GM21526 (cell line): ENCODE data around the gene MYL4.
"Not testable (repeated sequence)": the region's sequence is repeated elsewhere in the genome, so short reads cannot be mapped to it uniquely, and the experiment has no call there.

Experiments
- ATAC-seq: cut with Tn5 transposase; IDR thresholded peaks from one replicate; pipeline ENCODE4 v1.9.1; 2021; ENCODE audit warnings: moderate library complexity; ENCODE audit not compliant: unreplicated experiment, low FRiP score

Gene MYL4

DNA sequence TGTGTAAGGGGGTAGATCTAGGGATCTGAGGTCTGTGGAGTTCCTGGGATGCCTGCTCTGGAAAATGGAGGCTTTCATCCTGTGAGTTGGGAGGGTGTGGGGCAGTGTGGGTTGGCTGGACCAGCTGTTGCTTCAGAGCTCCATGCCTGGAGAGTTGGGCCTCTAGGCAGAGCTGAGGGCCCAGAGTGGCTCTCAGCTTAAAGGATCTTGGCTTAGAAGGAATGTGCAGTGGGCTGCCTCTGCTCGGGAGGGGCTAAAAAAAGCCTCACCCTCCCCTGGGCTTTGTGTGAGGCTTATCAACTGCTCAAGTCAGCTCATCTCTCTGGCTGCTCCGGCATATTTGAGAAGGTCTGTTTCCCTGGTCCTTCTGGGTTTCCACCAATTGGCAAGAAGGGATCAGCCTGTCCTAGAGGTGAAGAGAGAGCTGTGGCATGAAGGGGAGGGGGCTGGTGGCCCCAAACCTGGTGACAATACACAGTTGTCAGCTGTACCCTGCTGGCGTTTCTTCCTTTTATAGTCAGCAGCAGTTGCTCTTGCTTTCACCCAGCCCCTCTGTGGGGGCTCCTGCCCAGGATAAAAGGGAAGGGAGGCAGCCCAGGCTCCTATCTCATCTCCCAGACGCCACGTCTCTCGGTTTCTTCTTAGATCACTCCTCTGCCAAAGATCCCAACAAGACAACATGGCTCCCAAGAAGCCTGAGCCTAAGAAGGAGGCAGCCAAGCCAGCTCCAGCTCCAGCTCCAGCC lies at the start of gene MYL4:
Gene MYL4 (plus strand): TSS at position 605 of the 745 bp plus-strand sequence. CDS start 75 bp downstream, at position 680.
- ATAC-seq = no peak

DNA sequence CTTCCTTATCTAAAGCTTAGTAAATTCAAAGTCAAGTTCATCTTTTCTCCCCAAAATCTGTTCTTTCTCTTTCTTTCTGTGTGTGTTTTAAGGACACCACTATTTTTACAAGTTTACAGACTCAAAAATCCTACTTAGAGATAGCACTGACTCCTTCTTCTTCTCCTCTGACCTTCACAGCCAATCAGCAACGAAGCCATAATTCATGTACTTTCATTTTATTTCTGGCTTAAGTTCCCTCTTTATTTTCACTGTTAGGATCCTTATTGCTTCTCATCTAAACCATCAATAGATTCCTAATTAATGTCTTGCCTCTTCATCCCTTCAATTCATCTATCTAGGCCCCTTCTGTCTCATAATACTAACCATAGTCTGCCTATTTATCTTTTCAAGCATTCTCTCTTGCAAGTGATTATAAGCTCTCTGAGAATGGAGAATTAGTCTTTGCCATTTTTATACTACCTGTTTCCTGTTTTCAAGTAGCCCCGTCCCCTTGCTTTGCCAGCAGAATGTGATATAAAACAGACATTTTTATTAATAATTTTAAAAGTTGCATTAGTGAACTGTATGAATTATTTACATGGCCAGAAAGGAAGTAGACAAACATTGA lies 47.0 kb upstream of the MYL4 start:
- no peak for ATAC-seq

DNA sequence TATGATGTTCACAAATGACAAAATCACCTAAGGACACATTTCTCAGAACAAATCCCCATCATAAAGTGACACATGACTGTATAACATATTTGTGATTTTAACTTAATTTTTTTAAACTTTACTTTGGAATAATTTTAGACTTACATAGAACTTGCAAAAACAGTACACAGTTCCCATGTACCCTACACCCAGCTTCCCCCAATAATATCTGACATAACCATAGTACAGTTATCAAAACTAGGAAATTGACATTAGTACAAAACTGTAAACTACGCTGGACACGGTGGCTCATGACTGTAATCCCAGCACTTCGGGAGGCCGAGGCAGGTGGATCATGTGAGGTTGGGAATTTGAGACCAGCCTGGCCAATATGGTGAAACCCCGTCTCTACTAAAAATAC lies 44.9 kb upstream of the MYL4 start:
- no peak for ATAC-seq

DNA sequence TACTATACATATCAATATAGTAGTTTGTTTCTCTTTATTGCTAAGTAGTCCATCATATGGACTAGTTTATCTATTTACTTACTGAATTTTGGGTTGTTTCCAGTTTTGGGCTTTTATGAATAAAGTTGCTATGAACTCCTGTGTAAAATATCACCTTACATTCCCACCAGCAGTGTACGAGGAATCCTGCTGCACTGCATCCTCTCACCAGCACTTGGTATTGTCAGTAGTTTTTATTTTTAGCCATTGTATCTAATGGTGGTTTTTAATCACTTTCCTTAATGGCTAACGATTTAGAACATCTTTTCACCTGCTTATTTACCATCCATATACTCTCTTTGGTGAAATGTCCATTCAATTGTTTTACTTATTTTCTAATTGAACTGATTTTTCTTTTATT lies 44.0 kb upstream of the MYL4 start:
- ATAC-seq = no peak

DNA sequence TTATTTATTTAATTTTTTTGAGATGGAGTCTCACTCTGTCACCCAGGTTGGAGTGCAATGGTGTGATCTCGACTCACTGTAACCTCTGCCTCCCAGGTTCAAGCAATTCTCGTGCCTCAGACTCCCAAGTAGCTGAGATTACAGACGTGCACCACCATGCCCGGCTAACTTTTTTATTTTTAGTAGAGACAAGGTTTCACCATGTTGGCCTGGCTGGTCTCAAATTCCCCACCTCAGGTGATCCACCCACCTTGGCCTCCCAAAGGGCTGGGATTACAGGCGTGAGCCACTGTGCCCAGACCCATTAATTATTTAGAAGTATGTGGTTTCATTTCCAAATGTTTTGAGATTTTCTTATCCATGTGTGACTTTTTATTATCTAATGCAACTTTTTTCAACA lies 42.3 kb upstream of the MYL4 start:
- ATAC-seq = not testable (repeated sequence)

DNA sequence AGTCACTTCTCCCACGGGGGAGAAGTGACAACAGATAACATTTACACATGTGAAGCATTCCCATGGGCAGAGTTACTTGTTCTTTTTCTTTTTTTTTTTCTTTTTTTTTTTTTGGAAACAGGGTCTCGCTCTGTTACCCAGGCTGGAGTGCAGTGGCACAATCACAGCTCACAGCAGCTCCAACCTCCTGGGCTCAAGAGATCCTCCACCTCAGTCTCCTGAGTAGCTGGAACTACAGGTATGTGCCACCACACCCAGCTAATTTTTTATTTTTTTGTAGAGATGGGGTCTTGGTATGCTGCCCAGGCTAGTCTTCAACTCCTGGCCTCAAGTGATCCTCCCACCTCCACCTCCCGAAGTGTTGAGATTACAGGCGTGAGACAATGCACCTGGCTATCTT lies 40.3 kb upstream of the MYL4 start:
- ATAC-seq = not testable (repeated sequence)

DNA sequence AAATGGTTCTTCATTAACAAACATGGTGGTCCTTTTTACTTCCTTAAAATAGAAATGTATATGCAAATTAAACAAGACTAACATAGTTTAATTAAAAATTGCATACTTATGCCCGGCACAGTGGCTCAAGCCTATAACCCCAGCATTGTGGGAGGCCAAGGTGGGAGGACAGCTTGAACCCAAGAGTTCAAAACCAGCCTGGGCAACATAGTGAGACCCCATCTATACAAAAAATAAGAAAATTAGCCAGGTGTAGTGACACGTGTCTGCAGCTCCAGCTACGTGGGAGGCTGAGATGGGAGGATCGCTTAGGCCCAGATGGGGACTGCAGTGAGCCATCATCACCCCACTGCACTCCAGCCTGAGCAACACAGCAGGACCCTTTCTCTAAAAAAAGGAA lies 38.4 kb upstream of the MYL4 start:
- no peak for ATAC-seq

DNA sequence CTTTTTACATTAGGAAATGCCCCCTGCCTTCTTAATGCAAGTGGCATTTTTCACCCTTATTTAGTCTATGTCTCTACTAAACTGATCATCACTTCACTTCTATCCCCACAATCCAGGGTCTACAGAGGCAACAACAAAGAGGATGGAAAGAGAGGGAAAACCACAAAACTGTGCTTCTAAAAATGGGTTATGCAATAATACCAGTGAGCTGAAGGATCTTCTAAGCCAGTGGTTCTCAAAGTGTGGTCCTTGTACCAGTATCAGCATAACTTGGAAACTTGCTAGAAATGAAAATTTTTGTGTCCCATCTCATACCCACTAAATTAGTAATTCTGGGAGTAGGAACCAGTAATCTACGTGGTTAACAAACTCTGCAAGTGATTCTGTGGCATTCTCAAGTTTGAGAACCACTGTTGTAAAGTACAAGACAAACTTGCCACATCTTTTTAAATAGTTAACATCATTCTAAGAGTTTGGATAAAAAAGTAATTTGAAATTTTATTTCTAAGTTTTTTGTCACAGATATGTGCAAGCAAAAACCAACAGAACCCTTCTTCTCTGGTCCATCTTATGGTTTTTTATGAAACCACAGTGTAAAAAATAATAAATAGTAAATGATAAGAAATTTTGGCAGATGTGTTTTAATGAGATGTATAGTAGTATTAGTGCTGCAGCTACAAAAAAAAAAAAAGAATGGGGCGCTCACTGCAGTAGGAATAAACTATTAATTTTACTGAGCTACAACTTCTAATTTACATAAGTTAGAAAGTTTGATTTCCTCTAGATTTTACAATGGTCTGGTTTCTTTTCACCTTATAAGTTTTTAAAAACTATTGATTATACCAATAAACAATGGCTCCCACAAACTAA lies 36.2 kb upstream of the MYL4 start:
- no peak for ATAC-seq

DNA sequence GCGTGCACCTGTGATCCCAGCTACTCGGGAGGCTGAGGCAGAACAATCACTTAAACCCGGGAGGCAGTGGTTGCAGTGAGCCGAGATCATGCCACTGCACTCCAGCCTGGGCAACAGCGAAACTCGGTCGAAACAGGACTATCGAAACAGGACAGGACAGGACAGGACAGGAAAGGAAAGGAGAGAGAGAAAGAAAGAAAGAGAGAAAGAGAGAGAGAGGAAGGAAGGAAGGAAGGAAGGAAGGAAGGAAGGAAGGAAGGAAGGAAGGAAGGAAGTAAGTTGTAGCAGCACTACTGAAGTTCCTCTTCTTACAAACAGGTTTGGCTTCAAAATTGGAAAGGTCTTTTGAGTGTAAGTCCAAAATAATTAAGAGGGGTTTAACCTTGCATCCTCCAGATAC lies 34.3 kb upstream of the MYL4 start:
- ATAC-seq = not testable (repeated sequence)

DNA sequence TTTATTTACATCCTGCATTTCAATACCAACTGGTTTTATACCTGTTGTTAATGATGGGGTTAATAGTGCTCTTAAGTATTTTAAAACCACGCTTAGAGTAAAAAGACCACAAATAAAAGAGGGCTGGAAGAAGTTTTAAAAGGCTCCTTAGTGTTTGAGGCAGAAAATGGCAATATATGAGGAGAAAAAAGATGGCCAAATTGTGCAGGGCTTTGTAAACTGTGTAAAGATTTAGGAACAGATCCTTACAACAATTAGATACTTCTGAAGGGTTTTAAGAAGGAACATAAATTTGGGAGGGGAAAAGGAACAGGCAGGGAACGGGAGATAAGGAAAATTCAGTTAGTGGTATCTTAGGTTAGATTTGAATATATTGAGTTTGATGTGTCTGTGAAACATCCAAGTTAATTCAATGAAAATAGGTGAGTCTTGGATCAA lies 32.7 kb upstream of the MYL4 start:
- ATAC-seq = no peak

DNA sequence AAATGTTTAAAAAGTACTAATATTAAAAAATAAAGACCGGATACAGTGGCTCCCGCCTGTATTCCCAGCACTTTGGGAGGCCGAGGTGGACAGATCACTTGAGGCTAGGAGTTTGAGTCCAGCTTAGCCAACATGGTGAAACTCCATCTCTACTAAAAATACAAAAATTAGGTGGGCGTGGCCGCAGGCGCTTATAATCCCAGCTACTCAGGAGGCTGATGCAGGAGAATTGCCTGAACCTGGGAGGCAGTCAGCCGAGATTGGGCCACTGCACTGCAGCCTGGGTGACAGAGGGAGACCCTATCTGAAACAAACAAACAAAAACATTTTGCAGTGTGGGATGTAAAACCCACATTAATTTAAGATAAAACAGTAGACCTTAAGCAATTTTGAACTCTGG lies 31.9 kb upstream of the MYL4 start:
- no peak for ATAC-seq

DNA sequence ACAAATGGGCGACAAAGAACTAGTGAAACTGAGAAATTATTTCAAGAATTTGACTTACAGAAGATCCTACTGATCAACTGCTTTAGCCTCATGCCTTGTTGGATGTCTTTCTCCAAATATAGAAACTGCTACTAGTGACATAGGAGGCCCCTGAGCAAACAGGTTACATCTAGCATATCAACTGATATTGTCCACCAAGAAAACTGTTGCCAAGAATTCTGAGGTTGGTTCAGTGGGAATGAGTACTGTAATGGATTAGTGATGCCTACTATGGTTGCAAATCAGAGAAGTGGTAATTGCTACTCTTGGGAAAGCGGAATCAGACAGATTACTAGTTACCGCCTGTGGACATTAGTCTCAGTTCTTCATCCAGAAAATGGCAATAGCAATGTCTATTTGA lies 30.0 kb upstream of the MYL4 start:
- no peak for ATAC-seq

DNA sequence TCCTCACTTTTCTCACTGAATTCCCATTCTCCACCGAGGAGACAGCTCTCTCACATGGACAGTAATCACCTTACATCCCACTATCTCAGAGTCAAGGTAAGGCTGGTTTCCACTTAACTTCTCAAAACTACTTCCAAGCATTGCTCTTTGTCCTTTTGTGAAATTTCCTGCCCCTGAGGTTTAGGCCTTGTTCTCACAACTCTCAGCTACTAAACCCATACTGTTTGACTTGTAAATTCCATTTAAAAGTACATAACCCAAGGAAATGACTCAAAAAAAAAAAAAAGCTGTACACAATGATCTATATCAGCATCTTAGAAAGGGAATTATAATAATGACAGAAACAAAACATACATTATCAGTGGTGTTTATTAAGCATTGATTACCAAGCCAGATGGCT lies 28.8 kb upstream of the MYL4 start:
- no peak for ATAC-seq

DNA sequence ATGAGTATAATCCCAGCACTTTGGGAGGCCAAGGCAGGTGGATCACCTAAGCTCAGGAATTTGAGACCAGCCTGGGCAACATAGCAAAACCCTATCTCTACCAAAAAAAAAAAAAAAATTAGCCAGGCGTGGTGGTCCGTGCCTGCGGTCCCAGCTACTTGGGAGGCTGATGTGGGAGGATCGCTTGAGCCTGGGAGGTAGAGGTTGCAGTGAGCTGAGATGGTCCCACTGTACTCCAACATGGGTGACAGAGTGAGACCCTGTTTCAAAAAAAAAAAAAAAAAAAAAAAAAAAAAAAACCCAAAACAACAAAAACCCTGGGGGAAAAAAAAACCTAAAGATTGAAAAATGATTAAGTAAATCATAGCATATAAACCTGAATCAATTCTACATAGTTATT lies 28.2 kb upstream of the MYL4 start:
- ATAC-seq = not testable (repeated sequence)

DNA sequence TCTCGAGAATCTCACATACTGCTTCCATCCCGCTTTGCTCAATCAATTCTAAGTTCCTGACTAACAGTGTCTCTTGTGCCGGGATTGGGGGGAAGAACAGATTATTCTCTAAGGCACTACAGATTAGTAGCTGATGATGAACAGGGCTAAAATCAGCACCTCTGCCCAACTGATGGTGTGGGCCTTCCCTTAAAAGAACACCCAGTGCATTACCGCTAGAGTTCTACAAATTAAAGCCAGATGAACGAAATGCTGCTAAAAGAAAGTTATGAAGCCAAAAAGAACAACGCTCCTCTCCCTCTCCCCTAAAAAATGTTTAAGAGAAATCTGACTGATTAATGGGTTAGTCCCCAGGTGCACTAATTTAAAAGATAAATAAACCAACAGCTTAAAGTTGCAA lies 24.5 kb upstream of the MYL4 start:
- no peak for ATAC-seq

DNA sequence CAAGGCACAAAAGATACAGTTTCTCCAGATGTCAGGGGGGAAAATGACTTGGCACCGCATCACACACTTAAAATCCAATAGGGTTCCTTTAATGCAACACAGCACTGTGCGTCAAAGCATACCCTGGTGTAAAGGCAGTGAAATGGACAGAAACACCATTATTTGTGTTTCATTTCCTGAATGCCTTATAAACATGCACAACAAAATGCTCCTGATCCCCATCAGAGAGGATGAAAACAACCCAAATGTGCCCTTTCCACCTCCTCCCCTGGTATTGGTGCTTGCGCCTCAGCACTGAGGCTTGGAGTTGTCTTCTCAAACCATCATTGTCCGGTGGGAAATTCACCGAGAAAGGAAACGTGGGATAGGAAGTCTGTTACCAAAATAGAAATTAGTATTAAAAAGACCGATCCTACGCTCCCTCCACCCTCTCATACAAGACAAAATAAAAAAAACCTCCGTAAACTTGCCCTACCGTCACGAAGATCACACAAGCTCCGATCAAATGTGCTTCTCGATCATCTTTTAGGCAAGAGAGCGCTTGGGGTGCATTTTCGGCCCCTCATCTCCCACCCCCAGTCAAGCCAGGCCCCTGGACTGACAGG lies 20.8 kb upstream of the MYL4 start:
- no peak for ATAC-seq

DNA sequence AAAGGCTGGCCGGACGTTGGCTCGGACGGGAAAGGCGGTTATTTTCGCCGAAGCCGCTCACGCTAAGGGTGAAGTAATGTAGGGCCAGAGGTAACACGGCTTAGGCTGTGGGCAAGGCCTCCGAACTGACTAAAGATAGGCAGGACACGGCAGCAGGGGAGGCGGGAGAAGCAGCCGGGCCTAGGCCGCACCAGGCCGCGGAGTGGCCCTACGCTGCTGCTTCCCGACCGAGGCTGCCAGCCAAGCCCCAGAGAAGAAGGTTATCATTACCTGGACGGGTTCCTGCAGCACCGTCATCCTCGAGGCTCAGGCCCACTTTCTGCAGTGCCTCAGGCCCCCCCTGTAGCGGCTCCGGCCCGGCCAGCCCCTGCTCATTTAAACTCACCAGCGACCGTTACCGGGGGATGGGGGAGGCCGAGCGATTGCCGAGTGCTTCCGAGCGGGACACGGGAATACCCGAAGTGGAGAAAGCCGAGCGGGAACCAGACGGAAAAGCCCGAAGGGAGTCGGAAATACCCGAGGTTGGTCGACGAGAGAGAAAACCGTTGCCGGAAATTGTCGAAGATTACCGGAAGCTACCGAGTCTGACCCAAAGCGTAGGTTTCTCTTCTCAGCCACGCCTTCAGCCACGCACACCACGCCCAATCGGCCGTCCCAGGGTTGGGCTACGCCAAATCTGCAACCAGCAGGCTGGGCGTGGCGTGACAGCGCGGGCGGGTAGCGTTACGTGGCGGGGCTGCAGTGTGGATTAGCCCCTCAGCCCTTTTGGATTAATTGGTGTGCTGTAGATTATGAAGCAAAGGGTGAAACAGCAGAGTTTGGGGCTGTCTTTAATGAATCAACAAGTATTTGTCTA lies 20.0 kb upstream of the MYL4 start, which contains the start of gene CDC27:
Gene CDC27 (minus strand): TSS at position 420 of the 856 bp plus-strand sequence. CDS start 123 bp downstream, at position 297.
- peak; percentile 91 for ATAC-seq

DNA sequence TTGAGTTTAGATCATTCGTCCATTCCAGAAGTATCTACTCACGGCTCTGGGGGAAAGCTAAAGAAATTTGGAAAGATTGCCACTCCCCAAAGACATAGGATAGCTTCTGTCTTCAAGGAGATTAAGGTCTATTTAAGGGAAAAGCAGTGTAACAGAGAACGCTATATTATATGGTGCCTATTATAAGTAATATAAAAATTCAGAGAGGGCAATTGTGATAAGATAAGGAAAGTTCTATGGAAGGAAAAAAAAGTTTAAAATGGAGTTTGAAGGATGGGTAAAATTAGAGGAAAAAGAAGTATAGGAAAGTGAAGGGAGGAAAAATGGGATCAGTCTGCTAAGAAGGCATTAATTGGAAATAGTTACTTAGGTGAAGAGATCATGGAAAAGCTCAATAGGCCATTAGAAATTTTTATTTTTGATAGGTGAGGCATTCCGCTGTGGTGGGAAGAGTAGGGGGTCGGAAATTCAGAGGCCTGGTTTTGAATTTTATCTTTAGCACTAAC lies 19.4 kb upstream of the MYL4 start:
- ATAC-seq = no peak

DNA sequence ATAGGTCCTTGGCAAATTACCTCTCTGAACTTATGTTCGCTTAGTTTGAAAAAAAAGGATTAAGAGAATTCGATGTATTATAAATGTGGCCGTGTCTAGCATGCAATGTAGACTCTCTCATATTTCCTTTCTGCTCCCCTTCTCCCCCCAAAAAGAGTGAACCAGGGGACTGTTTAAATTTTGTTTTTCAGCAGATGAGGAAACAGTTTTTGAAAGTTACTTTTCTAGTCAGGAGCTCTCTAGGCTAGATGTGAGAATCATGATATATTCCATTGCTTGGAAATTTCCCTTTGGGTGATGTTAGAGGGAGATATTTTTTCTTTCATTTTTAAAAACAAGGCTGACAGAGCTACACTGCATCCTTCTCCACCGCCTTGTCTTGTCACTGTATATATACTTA lies 18.9 kb upstream of the MYL4 start:
- ATAC-seq = no peak

DNA sequence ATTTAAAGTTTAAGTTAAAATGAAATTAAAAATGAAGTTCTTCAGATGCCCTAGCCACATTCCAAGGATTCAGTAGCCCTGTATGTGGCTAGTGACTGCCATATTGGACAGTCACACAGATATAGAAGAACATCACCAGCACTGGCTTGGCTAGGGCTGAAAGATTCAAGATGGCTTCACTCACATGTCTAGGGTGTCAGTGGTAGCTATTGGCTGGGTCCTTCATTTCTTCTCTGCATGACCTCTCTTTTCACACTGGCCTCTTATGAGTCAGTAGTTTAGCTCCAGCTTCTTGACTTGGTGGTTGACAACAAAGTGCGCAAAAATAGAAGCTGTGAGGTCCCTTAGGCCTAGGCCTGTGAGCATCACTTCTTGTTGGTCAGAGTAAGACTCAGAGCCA lies 18.4 kb upstream of the MYL4 start:
- no peak for ATAC-seq
